Heart left ventricle (tissue), 16 donors: ENCODE data around the gene DNER. TPM values are rescaled to one million over a fixed set of nuclear protein-coding genes. Genes with fewer than 3 reads are reported as not detected.

Experiments used
- ATAC-seq, 4 donors: fragments of 200-7000 bp; cut with Tn5 transposase; one replicate each; pipeline ENCODE4 v1.9.1; 2020 to 2022; ENCODE audit warnings: moderate library complexity in 4 of 4, mild to moderate bottlenecking in 3 of 4, moderate number of reproducible peaks in 1 of 4
- DNase-seq, 5 donors: peaks; one replicate each; pipeline ENCODE4 v3.0.0-alpha.2; 2020
- H3K27ac ChIP-seq, 12 donors: fragments of 200-600 bp; sonication (generic) in 4 of 12; one replicate each; pipeline versions ENCODE4 v1.5.0 to v1.8.0; 2016 to 2022; ENCODE audit warnings: mild to moderate bottlenecking in 2 of 12
- H3K27me3 ChIP-seq, 9 donors: fragments of 200-600 bp; sonication (generic) in 2 of 9; one replicate each; pipeline versions ENCODE4 v1.5.1 to v1.8.0; 2016 to 2022; ENCODE audit warnings: mild to moderate bottlenecking in 3 of 9
- H3K36me3 ChIP-seq, 9 donors: fragments of 200-600 bp; sonication (generic) in 2 of 9; one replicate each; pipeline versions ENCODE4 v1.5.0 to v1.8.0; 2018 to 2022; ENCODE audit warnings: mild to moderate bottlenecking in 2 of 9
- H3K4me1 ChIP-seq, 12 donors: fragments of 200-600 bp; sonication (generic) in 4 of 12; one replicate each; pipeline versions ENCODE4 v1.5.0 to v1.8.0; 2016 to 2022; ENCODE audit warnings: mild to moderate bottlenecking in 3 of 12
- H3K4me3 ChIP-seq, 12 donors: fragments of 200-600 bp; sonication (generic) in 4 of 12; one replicate each; pipeline versions ENCODE4 v1.5.0 to v1.8.0; 2017 to 2022; ENCODE audit warnings: mild to moderate bottlenecking in 9 of 12, moderate library complexity in 4 of 12
- H3K9me3 ChIP-seq, 12 donors: fragments of 200-600 bp; sonication (generic) in 4 of 12; one replicate each; pipeline versions ENCODE4 v1.5.0 to v1.8.0; 2016 to 2022; ENCODE audit warnings: mild to moderate bottlenecking in 1 of 12
- CTCF ChIP-seq, 12 donors: fragments of 200-600 bp; sonication (generic) in 4 of 12; IDR thresholded peaks; one replicate each; pipeline versions ENCODE4 v1.5.0 to v1.8.0; 2018 to 2022; ENCODE audit warnings: antibody characterized with exemption in 12 of 12, mild to moderate bottlenecking in 5 of 12
- POLR2A ChIP-seq, 2 donors: fragments of 450-650 bp; IDR thresholded peaks; one replicate each; pipeline ENCODE4 v1.6.1; 2017; ENCODE audit warnings: antibody characterized with exemption in 2 of 2, mild to moderate bottlenecking in 2 of 2, moderate library complexity in 2 of 2
- WGBS, 4 donors: extraction: QIAGEN DNeasy Blood & Tissue Kit in 2 of 4; methylation state at CpG; one replicate each; pipeline versions ENCODE4 v1.1.5 to v1.1.7; 2013 to 2018; 5-methylcytosine and 5-hydroxymethylcytosine counted together
- intact Hi-C, 10 donors: fragments of 100-400 bp; cut with DNase I; formaldehyde crosslinking; loops; one replicate each; pipeline versions ENCODE4 v1.11.1 to v1.14.2; 2022
- polyA plus RNA-seq, 2 donors: library from polyadenylated mRNA; stranded (reverse); fragments of 200-250 nt; gene quantifications; one replicate each; pipeline ENCODE4 v1.2.3, GENCODE V29; 2013
- total RNA-seq, 9 donors: library from RNA; depleted of rRNA in 2 of 9; stranded (reverse); fragments of >200 nt in 2 of 9; fragmentation: NEBNext Ultra II Directional in 3 of 9; extraction: Animal tissue kit (Norgen Biotek cat#: 25700) in 3 of 9; gene quantifications; one replicate each; pipeline versions ENCODE4 v1.1.0 to v1.2.4, GENCODE V29; 2016 to 2023
- donor health status: ischemic (EF 13 %, LVEDD 7.1; RV severe dilation, severe dysfunction).
- donor health status: healthy with polysubstance abuse.
- donor health status: DM: no; HTN: yes; CAD: no.
- donor health status: DM: no; HTN: no; CAD: no.
- donor health status: ischemic (EF 25% LVEDD 6.9; RV normal size, moderate dysfunction).
- donor health status: ischemic (EF 25% LVEDD 5.7; RV mildly dilated, moderate dysfunction).
- donor health status: healthy.
- donor health status: DM: yes; HTN: yes; CAD: no.
- donor health status: ischemic (EF 35%, LVEDD 5.7; RV mildly dilated, moderate dysfunction).
- donor health status: nonischemic (EF 11% LVEDD 7.7; RV severe dilation, severe dysfunction).
- donor health status: DM: yes; HTN: yes; CAD: no.
- donor health status: PGD.
- donor health status: ischemic (EF 29% LVEDD 5.4; RV normal size, mild dysfunction).
- donor health status: nonischemic (EF 23%, LVEDD 6.1; RV moderate dilation, normal function).

Gene DNER
- total and polyA plus RNA-seq, 11 donors: 0.19 to 3.3 (median 0.82) TPM

- peaks cover 0 to 9% (median 0%) of the 10 kb centered on the region in 12 donors for H3K4me1 ChIP-seq
- intact Hi-C loops: no loop called here
- H3K27ac ChIP-seq: no peak overlapping the region
- no peaks in the 10 kb centered on the region for H3K36me3 ChIP-seq
- H3K27me3 ChIP-seq: no peaks in the 10 kb centered on the region
- TF ChIP-seq POLR2A (IDR thresholded peaks at IDR 0.05) (no peak), CTCF (IDR thresholded peaks at IDR 0.05) (no peak)
- WGBS, 4 donors: 86 to 95% (median 94%) methylated on average over 6 of the region's 6 CpGs
- no peaks in the 10 kb centered on the region for H3K9me3 ChIP-seq
- H3K4me3 ChIP-seq: no peak overlapping the region
- no peak for DNase-seq
- ATAC-seq: no peak
Observed at GRCh38 chr2:229438430-229439159, 275.8 kb downstream of the DNER start.

- WGBS, 4 donors: 87 to 95% (median 93%) methylated on average over 2 of the region's 2 CpGs
- H3K27me3 ChIP-seq: no peaks in the 10 kb centered on the region
- H3K36me3 ChIP-seq: no peaks in the 10 kb centered on the region
- TF ChIP-seq POLR2A (IDR thresholded peaks at IDR 0.05) (no peak), CTCF (IDR thresholded peaks at IDR 0.05) (no peak)
- DNase-seq (no peak), ATAC-seq (no peak)
- H3K9me3 ChIP-seq: no peaks in the 10 kb centered on the region
- H3K27ac ChIP-seq: no peak overlapping the region
- H3K4me3 ChIP-seq: no peak overlapping the region
- peaks cover 0 to 2% (median 0%) of the 10 kb centered on the region in 12 donors for H3K4me1 ChIP-seq
- intact Hi-C loops: no loop called here
Observed at GRCh38 chr2:229437467-229437866, 276.9 kb downstream of the DNER start.

- no peaks in the 10 kb centered on the region for H3K9me3 ChIP-seq
- no peaks in the 10 kb centered on the region for H3K27me3 ChIP-seq
- TF ChIP-seq CTCF (IDR thresholded peaks at IDR 0.05): no peak
- no peak for TF ChIP-seq POLR2A (IDR thresholded peaks at IDR 0.05)
- no peaks in the 10 kb centered on the region for H3K36me3 ChIP-seq
- peaks cover 0 to 9% (median 0%) of the 10 kb centered on the region in 12 donors for H3K4me1 ChIP-seq
- intact Hi-C loops: loop anchor here in 1 of 10 donors (5.0 kb wide), 1 partner anchor 153 kb away; no protein-coding TSS in a partner anchor
- H3K4me3 ChIP-seq: no peak overlapping the region
- ATAC-seq (no peak), DNase-seq (no peak)
- no peak overlapping the region for H3K27ac ChIP-seq
- WGBS, 4 donors: 69 to 71% (median 70%) methylated on average over 2 of the region's 2 CpGs
Observed at GRCh38 chr2:229434187-229434586, 280.2 kb downstream of the DNER start.

- Histone ChIP-seq H3K36me3 (no peaks in the 10 kb centered on the region), H3K4me1 (peaks cover 0 to 9% (median 0%) of the 10 kb centered on the region in 12 donors), H3K27ac (no peak overlapping the region), H3K27me3 (no peaks in the 10 kb centered on the region), H3K9me3 (no peaks in the 10 kb centered on the region), H3K4me3 (no peak overlapping the region)
- 86 to 89% (median 86%) methylated on average over 5 of the region's 5 CpGs for WGBS, 4 donors
- TF ChIP-seq POLR2A (IDR thresholded peaks at IDR 0.05) (no peak), CTCF (IDR thresholded peaks at IDR 0.05) (no peak)
- DNase-seq: no peak
- intact Hi-C loops: loop anchor here in 2 of 10 donors (2.0 to 5.0 kb wide), 2 partner anchors 153 to 154 kb away; no protein-coding TSS in a partner anchor
- no peak for ATAC-seq
Observed at GRCh38 chr2:229433351-229433750, 281.0 kb downstream of the DNER start.
